GM12892 (cell line): ENCODE measurements around the gene RAB40B.

Source experiments
- DNase-seq: peaks from one replicate; pipeline ENCODE4 v3.0.0; 2011; ENCODE audit not compliant: insufficient read length
- FAIRE-seq: peaks from 2 replicates; lab custom pipeline; 2011; peaks lifted over from hg19 to GRCh38; lab: Jason Lieb, UNC
- POLR2A ChIP-seq: IDR thresholded peaks from 2 replicates; pipeline ENCODE4 v1.6.1; 2011; ENCODE audit warnings: low read depth, low read length, control low read depth
- POLR2AphosphoS5 ChIP-seq: IDR thresholded peaks from 2 replicates; pipeline ENCODE4 v1.6.1; 2011; ENCODE audit warnings: low read depth, low read length, control low read depth
- TAF1 ChIP-seq: IDR thresholded peaks from 2 replicates; pipeline ENCODE4 v1.6.1; 2011; ENCODE audit warnings: low read depth, mild to moderate bottlenecking, control low read depth, low read length, borderline replicate concordance

Gene RAB40B

GRCh38 chr17:82686366-82687324 is 11.9 kb downstream of the RAB40B start:
- TF ChIP-seq TAF1 (no peak), POLR2A (no peak), POLR2AphosphoS5 (no peak)
- FAIRE-seq = no peak

GRCh38 chr17:82685291-82685690 is 13.2 kb downstream of the RAB40B start:
- no peak for FAIRE-seq
- TF ChIP-seq POLR2AphosphoS5 (no peak), POLR2A (no peak)
- DNase-seq = no peak

More at GRCh38 chr17:82686366-82687324, 11.9 kb downstream of the RAB40B start:
- DNase-seq = no peak

- TF ChIP-seq POLR2AphosphoS5 = no peak
- no peak for TF ChIP-seq TAF1
- TF ChIP-seq POLR2A = no peak
- DNase-seq (no peak), FAIRE-seq (no peak)
Observed at GRCh38 chr17:82684228-82684841, 14.2 kb downstream of the RAB40B start.

GRCh38 chr17:82683534-82683933 is 15.0 kb downstream of the RAB40B start:
- TF ChIP-seq POLR2AphosphoS5 (no peak), POLR2A (no peak), TAF1 (no peak)
- DNase-seq (no peak), FAIRE-seq (no peak)

GRCh38 chr17:82681547-82681946 is 17.0 kb downstream of the RAB40B start:
- FAIRE-seq (no peak), DNase-seq (no peak)
- no peak for TF ChIP-seq POLR2AphosphoS5
- TF ChIP-seq TAF1 = no peak
- no peak for TF ChIP-seq POLR2A

GRCh38 chr17:82679586-82680465 is 18.7 kb downstream of the RAB40B start:
- no peak for FAIRE-seq
- DNase-seq = no peak
- TF ChIP-seq TAF1 = no peak
- TF ChIP-seq POLR2AphosphoS5 = no peak
- TF ChIP-seq POLR2A = no peak

GRCh38 chr17:82678265-82678891 is 20.1 kb downstream of the RAB40B start:
- DNase-seq (no peak), FAIRE-seq (no peak)
- TF ChIP-seq TAF1 (no peak), POLR2AphosphoS5 (no peak), POLR2A (no peak)

GRCh38 chr17:82677353-82677925 is 21.1 kb downstream of the RAB40B start:
- FAIRE-seq (no peak), DNase-seq (no peak)
- TF ChIP-seq TAF1 (no peak), POLR2AphosphoS5 (no peak), POLR2A (no peak)

- DNase-seq (no peak), FAIRE-seq (no peak)
- TF ChIP-seq POLR2AphosphoS5 = no peak
- no peak for TF ChIP-seq TAF1
- TF ChIP-seq POLR2A = no peak
Observed at GRCh38 chr17:82675476-82676245, 22.8 kb downstream of the RAB40B start.
